Mesothelial cell of epicardium (in vitro differentiated cells): Measurements from ENCODE around the gene NBDY. TPM values are rescaled to one million over a fixed set of nuclear protein-coding genes. Genes with fewer than 3 reads are reported as not detected.
A peak's percentile ranks its signal among the peaks of the same experiment; 100 is the strongest.

Experiments
- DNase-seq, 2 experiments: peaks; one replicate each; pipeline ENCODE4 v3.0.0; 2021; ENCODE audit warnings: low spot score in 2 of 2; ENCODE audit not compliant: unreplicated experiment in 2 of 2
- H3K27ac Mint-ChIP-seq: 2 replicates; pipeline ENCODE4 v1.8.0; 2021; ENCODE audit warnings: mixed read lengths
- H3K27me3 Mint-ChIP-seq: 2 replicates; pipeline ENCODE4 v1.8.0; 2021; ENCODE audit warnings: low read depth, mixed read lengths
- H3K36me3 Mint-ChIP-seq: 2 replicates; pipeline ENCODE4 v1.8.0; 2021; ENCODE audit warnings: mixed read lengths
- H3K4me1 Mint-ChIP-seq: 2 replicates; pipeline ENCODE4 v1.8.0; 2021; ENCODE audit warnings: mixed read lengths
- H3K4me3 Mint-ChIP-seq: 2 replicates; pipeline ENCODE4 v1.8.0; 2021; ENCODE audit warnings: mild to moderate bottlenecking, moderate library complexity, mixed read lengths
- H3K9me3 Mint-ChIP-seq: 2 replicates; pipeline ENCODE4 v1.8.0; 2021; ENCODE audit warnings: mixed read lengths
- CTCF ChIP-seq: fragments of 200-600 bp; sonication (generic); IDR thresholded peaks from one replicate; pipeline ENCODE4 v1.5.0; 2021; ENCODE audit warnings: antibody characterized with exemption; ENCODE audit not compliant: unreplicated experiment
- total RNA-seq: library from RNA; stranded (reverse); gene quantifications from 3 replicates; pipeline ENCODE4 v1.2.1, GENCODE V29; 2021

Gene NBDY
- total RNA-seq, 1 donor from 2014 or later, result 48.4 TPM

GRCh38 chrX:56782352-56782751 is 53.3 kb downstream of the NBDY start:
- no peak overlapping the region for H3K27ac Mint-ChIP-seq
- H3K4me3 Mint-ChIP-seq, result no peak overlapping the region

GRCh38 chrX:56782791-56783449 is 53.9 kb downstream of the NBDY start:
- DNase-seq, result no peak
- TF ChIP-seq CTCF, result no peak
- no peaks in the 10 kb centered on the region for H3K27me3 Mint-ChIP-seq
- H3K27ac Mint-ChIP-seq, result peak overlapping the region; percentile 50
- H3K4me1 Mint-ChIP-seq, result no peaks in the 10 kb centered on the region
- no peak overlapping the region for H3K4me3 Mint-ChIP-seq
- H3K36me3 Mint-ChIP-seq, result peaks cover 16% of the 10 kb centered on the region
- peaks cover 8% of the 10 kb centered on the region for H3K9me3 Mint-ChIP-seq

More at GRCh38 chrX:56782352-56782751, 53.3 kb downstream of the NBDY start:
- Mint-ChIP-seq H3K4me1 (no peaks in the 10 kb centered on the region), H3K9me3 (peaks cover 8% of the 10 kb centered on the region), H3K36me3 (peaks cover 16% of the 10 kb centered on the region), H3K27me3 (no peaks in the 10 kb centered on the region)
- no peak for DNase-seq
- no peak for TF ChIP-seq CTCF

- Mint-ChIP-seq H3K4me3 (peak overlapping the region; percentile 46), H3K36me3 (peaks cover 16% of the 10 kb centered on the region), H3K9me3 (peaks cover 8% of the 10 kb centered on the region), H3K27me3 (no peaks in the 10 kb centered on the region), H3K4me1 (no peaks in the 10 kb centered on the region), H3K27ac (peak overlapping the region; percentile 50)
- DNase-seq, result no peak
- TF ChIP-seq CTCF, result no peak
Measured at GRCh38 chrX:56783450-56783831, 54.4 kb downstream of the NBDY start.

GRCh38 chrX:56783996-56784620 is 55.1 kb downstream of the NBDY start:
- peaks cover 16% of the 10 kb centered on the region for H3K36me3 Mint-ChIP-seq
- H3K4me3 Mint-ChIP-seq, result no peak overlapping the region
- H3K27ac Mint-ChIP-seq, result no peak overlapping the region
- DNase-seq, result no peak
- H3K27me3 Mint-ChIP-seq, result no peaks in the 10 kb centered on the region
- no peak for TF ChIP-seq CTCF
- peaks cover 8% of the 10 kb centered on the region for H3K9me3 Mint-ChIP-seq
- H3K4me1 Mint-ChIP-seq, result no peaks in the 10 kb centered on the region

- no peaks in the 10 kb centered on the region for H3K27me3 Mint-ChIP-seq
- no peaks in the 10 kb centered on the region for H3K4me1 Mint-ChIP-seq
- no peak overlapping the region for H3K4me3 Mint-ChIP-seq
- H3K36me3 Mint-ChIP-seq, result peaks cover 16% of the 10 kb centered on the region
- no peak overlapping the region for H3K27ac Mint-ChIP-seq
- TF ChIP-seq CTCF, result no peak
- no peak for DNase-seq
- peaks cover 8% of the 10 kb centered on the region for H3K9me3 Mint-ChIP-seq
Measured at GRCh38 chrX:56784666-56785065, 55.6 kb downstream of the NBDY start.
